ENCODE results near the gene QRFP. TPM values are rescaled to one million over a fixed set of nuclear protein-coding genes. Genes with fewer than 3 reads are reported as not detected.

QRFP gene
- total RNA-seq, 4 donors from 2014 or later, result not detected

GRCh38 chr9:130878295-130878694 lies 18.3 kb downstream of the QRFP start:
- Histone ChIP-seq H3K4me3 (no peak overlapping the region), H3K27me3 (no peaks in the 10 kb centered on the region), H3K4me1 (peaks cover 3 to 26% (median 8%) of the 10 kb centered on the region in 3 donors), H3K36me3 (peaks cover 0 to 99% of the 10 kb centered on the region in 2 donors), H3K9me3 (no peaks in the 10 kb centered on the region), H3K27ac (no peak overlapping the region)
- TF ChIP-seq POLR2AphosphoS5 (IDR thresholded peaks at IDR 0.05) (no peak), POLR2A (IDR thresholded peaks at IDR 0.05) (no peak), EP300 (IDR thresholded peaks at IDR 0.05) (no peak)
- TF ChIP-seq, protein P1, sequence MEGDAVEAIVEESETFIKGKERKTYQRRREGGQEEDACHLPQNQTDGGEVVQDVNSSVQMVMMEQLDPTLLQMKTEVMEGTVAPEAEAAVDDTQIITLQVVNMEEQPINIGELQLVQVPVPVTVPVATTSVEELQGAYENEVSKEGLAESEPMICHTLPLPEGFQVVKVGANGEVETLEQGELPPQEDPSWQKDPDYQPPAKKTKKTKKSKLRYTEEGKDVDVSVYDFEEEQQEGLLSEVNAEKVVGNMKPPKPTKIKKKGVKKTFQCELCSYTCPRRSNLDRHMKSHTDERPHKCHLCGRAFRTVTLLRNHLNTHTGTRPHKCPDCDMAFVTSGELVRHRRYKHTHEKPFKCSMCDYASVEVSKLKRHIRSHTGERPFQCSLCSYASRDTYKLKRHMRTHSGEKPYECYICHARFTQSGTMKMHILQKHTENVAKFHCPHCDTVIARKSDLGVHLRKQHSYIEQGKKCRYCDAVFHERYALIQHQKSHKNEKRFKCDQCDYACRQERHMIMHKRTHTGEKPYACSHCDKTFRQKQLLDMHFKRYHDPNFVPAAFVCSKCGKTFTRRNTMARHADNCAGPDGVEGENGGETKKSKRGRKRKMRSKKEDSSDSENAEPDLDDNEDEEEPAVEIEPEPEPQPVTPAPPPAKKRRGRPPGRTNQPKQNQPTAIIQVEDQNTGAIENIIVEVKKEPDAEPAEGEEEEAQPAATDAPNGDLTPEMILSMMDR (IDR thresholded peaks at IDR 0.05), result no peak
- no peak for ATAC-seq
- WGBS, 2 donors (ENCODE audit: low coverage in 1 of 2), result 76 to 89% methylated on average over 5 of the region's 6 CpGs

DNA sequence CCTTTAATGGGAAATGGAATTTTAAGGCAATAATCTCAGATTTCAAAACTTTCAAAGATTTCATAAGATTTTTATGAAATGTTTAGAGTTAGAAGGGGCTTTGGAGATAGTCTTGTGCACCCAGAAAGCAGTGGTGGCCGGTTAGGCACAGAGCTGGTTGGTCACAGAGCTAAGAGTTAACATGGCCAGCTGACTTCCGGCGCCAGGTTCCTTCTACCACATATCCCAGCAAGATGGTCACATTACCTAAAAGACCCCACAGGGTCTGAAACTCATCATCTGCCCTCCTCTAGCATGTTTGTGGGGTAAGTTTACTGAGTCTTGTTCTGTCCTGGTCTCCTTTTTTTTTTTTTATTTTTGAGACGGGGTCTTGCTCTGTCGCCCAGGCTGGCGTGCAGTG lies 19.3 kb downstream of the QRFP start:
- H3K36me3 ChIP-seq, result peaks cover 0 to 99% of the 10 kb centered on the region in 2 donors
- peak overlapping the region in 1 of 4 donors; percentile 80 for H3K27ac ChIP-seq
- WGBS, 2 donors (ENCODE audit: low coverage in 1 of 2), result 97% methylated on average over 6 of the region's 6 CpGs; no CpG with 5 or more reads in 1 of the 2 donors
- H3K27me3 ChIP-seq, result no peaks in the 10 kb centered on the region
- no peak overlapping the region for H3K4me3 ChIP-seq
- H3K4me1 ChIP-seq, result peaks cover 5 to 36% (median 8%) of the 10 kb centered on the region in 3 donors
- no peak for ATAC-seq
- no peaks in the 10 kb centered on the region for H3K9me3 ChIP-seq
- TF ChIP-seq, protein P1 (IDR thresholded peaks at IDR 0.05), result no peak
- TF ChIP-seq POLR2A (IDR thresholded peaks at IDR 0.05) (no peak), POLR2AphosphoS5 (IDR thresholded peaks at IDR 0.05) (no peak), EP300 (IDR thresholded peaks at IDR 0.05) (no peak)

GRCh38 chr9:130874783-130875182 lies 21.8 kb downstream of the QRFP start:
- no peak for TF ChIP-seq POLR2A (IDR thresholded peaks at IDR 0.05)
- TF ChIP-seq POLR2AphosphoS5 (IDR thresholded peaks at IDR 0.05), result no peak
- TF ChIP-seq EP300 (IDR thresholded peaks at IDR 0.05), result no peak
- TF ChIP-seq, protein P1 (IDR thresholded peaks at IDR 0.05), result no peak
- Histone ChIP-seq H3K4me3 (no peak overlapping the region), H3K36me3 (peaks cover 0 to 92% of the 10 kb centered on the region in 2 donors), H3K27ac (peak overlapping the region; percentile 9 to 80 (median 68)), H3K4me1 (peaks cover 5 to 61% (median 14%) of the 10 kb centered on the region in 3 donors), H3K27me3 (no peaks in the 10 kb centered on the region), H3K9me3 (no peaks in the 10 kb centered on the region)
- ATAC-seq, result no peak
- 80 to 89% methylated on average over 3 to 5 of the region's 5 CpGs for WGBS, 2 donors (ENCODE audit: low coverage in 1 of 2)

DNA sequence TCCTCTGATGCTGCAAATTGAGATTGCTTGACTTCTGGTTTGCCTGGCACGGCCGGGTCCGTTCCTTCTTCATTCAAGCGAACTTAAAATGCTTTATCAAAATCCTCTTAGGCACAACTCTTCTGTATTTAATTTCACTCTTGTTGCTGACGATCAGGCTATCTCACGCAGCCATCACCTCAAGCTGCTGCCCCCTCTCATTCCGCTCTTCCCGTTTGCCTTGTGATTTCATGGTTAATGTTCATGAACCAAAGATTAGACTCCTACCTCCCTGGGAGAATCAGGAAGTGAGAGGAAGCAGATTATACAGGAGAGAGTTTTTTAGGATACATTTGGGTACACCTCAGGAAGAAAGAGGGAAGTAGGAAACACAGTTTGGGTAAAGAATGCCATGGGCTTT lies 22.6 kb downstream of the QRFP start:
- Histone ChIP-seq H3K4me1 (peaks cover 5 to 70% (median 18%) of the 10 kb centered on the region in 3 donors), H3K9me3 (no peaks in the 10 kb centered on the region), H3K36me3 (peaks cover 0 to 84% of the 10 kb centered on the region in 2 donors), H3K27ac (peak overlapping the region; percentile 63 to 80 (median 72)), H3K27me3 (no peaks in the 10 kb centered on the region), H3K4me3 (no peak overlapping the region)
- WGBS, 2 donors (ENCODE audit: low coverage in 1 of 2), result 79 to 90% methylated on average over 4 to 7 of the region's 8 CpGs
- ATAC-seq, result no peak
- TF ChIP-seq, protein P1 (IDR thresholded peaks at IDR 0.05), result no peak
- TF ChIP-seq EP300 (IDR thresholded peaks at IDR 0.05), result no peak
- TF ChIP-seq POLR2AphosphoS5 (IDR thresholded peaks at IDR 0.05), result no peak
- no peak for TF ChIP-seq POLR2A (IDR thresholded peaks at IDR 0.05)

- H3K36me3 ChIP-seq, result peaks cover 0 to 75% of the 10 kb centered on the region in 2 donors
- WGBS, 2 donors (ENCODE audit: low coverage in 1 of 2), result 29 to 38% methylated on average over 6 of the region's 15 CpGs
- peak; percentile 76 for ATAC-seq
- TF ChIP-seq EP300 (IDR thresholded peaks at IDR 0.05) (peak; percentile 57), POLR2AphosphoS5 (IDR thresholded peaks at IDR 0.05) (peak; percentile 60), POLR2A (IDR thresholded peaks at IDR 0.05) (no peak)
- H3K4me3 ChIP-seq, result no peak overlapping the region
- no peaks in the 10 kb centered on the region for H3K9me3 ChIP-seq
- H3K27me3 ChIP-seq, result no peaks in the 10 kb centered on the region
- peak overlapping the region; percentile 63 to 80 (median 72) for H3K27ac ChIP-seq
- H3K4me1 ChIP-seq, result peaks cover 5 to 79% (median 18%) of the 10 kb centered on the region in 3 donors
Observed at GRCh38 chr9:130872912-130873503, 23.6 kb downstream of the QRFP start.

Measured in gastroesophageal sphincter (tissue), 4 donors.